HCT116 (cell line): Measurements from ENCODE around the gene VASH2.

Source experiments
- CEBPB ChIP-seq: IDR thresholded peaks from 2 replicates; pipeline ENCODE4 v1.6.1; 2012; ENCODE audit warnings: low read depth
- EZH2 ChIP-seq: fragments of 200-600 bp; sonication (generic); IDR thresholded peaks from 2 replicates; pipeline ENCODE4 v1.6.1; 2017; ENCODE audit warnings: antibody characterized with exemption, mixed run types
- EZH2phosphoT487 ChIP-seq: fragments of 200-600 bp; IDR thresholded peaks from 2 replicates; pipeline ENCODE4 v1.6.1; 2018; ENCODE audit warnings: antibody characterized with exemption, borderline replicate concordance
- POLR2A ChIP-seq: IDR thresholded peaks from 2 replicates; pipeline ENCODE4 v1.7.0; 2011; ENCODE audit warnings: borderline replicate concordance; ENCODE audit not compliant: insufficient read depth, insufficient read length; ENCODE audit errors: extremely low read depth
- POLR2AphosphoS5 ChIP-seq: IDR thresholded peaks from 2 replicates; pipeline ENCODE4 v1.6.1; 2011; ENCODE audit warnings: mild to moderate bottlenecking, low read depth, low read length, moderate library complexity
- SP1 ChIP-seq: IDR thresholded peaks from 2 replicates; pipeline ENCODE4 v1.6.1; 2012; ENCODE audit warnings: low read depth
- YY1 ChIP-seq: IDR thresholded peaks from 2 replicates; pipeline ENCODE4 v1.6.1; 2011; ENCODE audit warnings: low read length, low read depth, moderate library complexity, mild to moderate bottlenecking; ENCODE audit not compliant: insufficient replicate concordance; ENCODE audit errors: extremely low read depth
- TF ChIP-seq, protein P1 (sequence below), 3 experiments: fragments of 200-600 bp in 1 of 3; sonication (generic) in 1 of 3; IDR thresholded peaks in 2 of 3; conservative IDR thresholded peaks in 1 of 3; 2 replicates each; pipeline ENCODE4 v1.5.1; 2012 to 2017; ENCODE audit warnings: low read depth in 2 of 3, low read length in 2 of 3, antibody characterized with exemption in 1 of 3, borderline replicate concordance in 1 of 3, control low read depth in 1 of 3, mild to moderate bottlenecking in 1 of 3, mixed read lengths in 1 of 3, mixed run types in 1 of 3, moderate library complexity in 1 of 3; ENCODE audit not compliant: insufficient read depth in 1 of 3
- TF ChIP-seq, protein P2 (sequence below): IDR thresholded peaks from 2 replicates; pipeline ENCODE4 v1.6.1; 2012

DNA sequence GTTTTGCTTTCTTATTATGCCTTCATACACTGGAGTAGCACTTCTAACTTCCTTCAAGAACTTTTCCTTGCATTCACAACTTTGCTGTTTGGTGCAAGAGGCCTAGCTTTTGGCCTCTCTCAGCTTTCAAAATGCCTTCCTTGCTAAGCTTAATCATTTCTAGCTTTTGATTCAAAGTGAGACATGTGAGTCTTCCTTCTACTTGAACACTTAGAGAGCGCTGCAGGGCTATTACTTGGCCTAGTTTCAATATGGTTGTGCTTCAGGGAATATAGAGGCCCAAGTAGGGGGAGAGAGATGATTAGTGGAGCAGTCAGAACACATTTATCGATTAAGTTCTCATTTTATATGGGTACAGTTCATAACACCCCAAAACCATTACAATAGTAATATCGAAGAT lies 52.9 kb downstream of the VASH2 start:
- no peak for TF ChIP-seq POLR2AphosphoS5
- no peak for TF ChIP-seq CEBPB
- TF ChIP-seq, protein P1, sequence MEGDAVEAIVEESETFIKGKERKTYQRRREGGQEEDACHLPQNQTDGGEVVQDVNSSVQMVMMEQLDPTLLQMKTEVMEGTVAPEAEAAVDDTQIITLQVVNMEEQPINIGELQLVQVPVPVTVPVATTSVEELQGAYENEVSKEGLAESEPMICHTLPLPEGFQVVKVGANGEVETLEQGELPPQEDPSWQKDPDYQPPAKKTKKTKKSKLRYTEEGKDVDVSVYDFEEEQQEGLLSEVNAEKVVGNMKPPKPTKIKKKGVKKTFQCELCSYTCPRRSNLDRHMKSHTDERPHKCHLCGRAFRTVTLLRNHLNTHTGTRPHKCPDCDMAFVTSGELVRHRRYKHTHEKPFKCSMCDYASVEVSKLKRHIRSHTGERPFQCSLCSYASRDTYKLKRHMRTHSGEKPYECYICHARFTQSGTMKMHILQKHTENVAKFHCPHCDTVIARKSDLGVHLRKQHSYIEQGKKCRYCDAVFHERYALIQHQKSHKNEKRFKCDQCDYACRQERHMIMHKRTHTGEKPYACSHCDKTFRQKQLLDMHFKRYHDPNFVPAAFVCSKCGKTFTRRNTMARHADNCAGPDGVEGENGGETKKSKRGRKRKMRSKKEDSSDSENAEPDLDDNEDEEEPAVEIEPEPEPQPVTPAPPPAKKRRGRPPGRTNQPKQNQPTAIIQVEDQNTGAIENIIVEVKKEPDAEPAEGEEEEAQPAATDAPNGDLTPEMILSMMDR (IDR thresholded peaks at IDR 0.05 in 2 of 3, conservative IDR thresholded peaks at IDR 0.05 in 1 of 3; ENCODE audit: borderline replicate concordance in 1 of 3, insufficient read depth in 1 of 3, low read depth in 2 of 3, low read length in 2 of 3), result no peak
- no peak for TF ChIP-seq POLR2A
- no peak for TF ChIP-seq EZH2phosphoT487
- TF ChIP-seq SP1, result no peak
- TF ChIP-seq, protein P2, sequence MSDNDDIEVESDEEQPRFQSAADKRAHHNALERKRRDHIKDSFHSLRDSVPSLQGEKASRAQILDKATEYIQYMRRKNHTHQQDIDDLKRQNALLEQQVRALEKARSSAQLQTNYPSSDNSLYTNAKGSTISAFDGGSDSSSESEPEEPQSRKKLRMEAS, result no peak
- TF ChIP-seq YY1, result no peak
- TF ChIP-seq EZH2, result no peak
